ENCODE results near the gene HOXC6. TPM values are rescaled to one million over a fixed set of nuclear protein-coding genes. Genes with fewer than 3 reads are reported as not detected.

The HOXC6 gene
- polyA plus RNA-seq, 3 donors, result not detected

DNA sequence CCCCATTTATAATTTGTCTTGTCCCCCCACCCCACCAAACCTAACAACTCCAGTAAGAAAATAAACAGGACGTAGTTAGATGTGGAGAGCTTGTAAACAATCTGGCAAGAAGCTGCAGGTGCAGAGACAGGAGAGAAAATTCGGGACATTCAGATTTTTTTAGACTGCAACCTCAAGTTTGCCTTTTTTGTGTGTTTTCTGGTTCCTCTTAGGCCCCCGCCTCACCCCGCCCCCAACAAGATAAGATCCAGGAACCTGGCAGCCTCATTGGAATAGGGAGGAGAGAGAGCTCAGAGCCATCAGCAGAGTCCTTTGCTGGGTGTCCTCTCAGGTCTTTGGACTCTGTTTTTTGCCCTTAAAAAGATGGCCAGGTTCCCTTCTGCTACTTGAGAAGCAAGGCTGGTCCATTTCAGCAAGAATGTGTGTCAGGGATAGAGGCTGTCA is 40.4 kb upstream of the HOXC6 start:
- Mint-ChIP-seq H3K4me1 (peaks cover 42% of the 10 kb centered on the region), H3K9me3 (peaks cover 16 to 77% (median 50%) of the 10 kb centered on the region in 7 donors), H3K36me3 (peaks cover 6 to 34% of the 10 kb centered on the region in 2 donors), H3K4me3 (peak overlapping the region in 1 of 2 donors; percentile 80), H3K27ac (no peak overlapping the region), H3K27me3 (ENCODE audit: low read depth in 3 of 3) (peaks cover 98 to 100% (median 100%) of the 10 kb centered on the region in 3 donors)
- Histone ChIP-seq H3K27me3 (ENCODE audit: control insufficient read depth in 2 of 2, insufficient read depth in 2 of 2, low read length in 2 of 2) (peaks cover 91 to 100% of the 10 kb centered on the region in 2 donors), H4K20me1 (ENCODE audit: insufficient read depth, low read length) (no peaks in the 10 kb centered on the region), H3K4me1 (ENCODE audit: control insufficient read depth in 1 of 2, insufficient read depth in 2 of 2, low read length in 2 of 2) (peaks cover 30 to 35% of the 10 kb centered on the region in 2 donors), H3K27ac (ENCODE audit: low read depth in 1 of 2, low read length in 2 of 2) (no peak overlapping the region), H3K9ac (ENCODE audit: insufficient read depth, low read length, poor library complexity, severe bottlenecking) (no peak overlapping the region), H3K4me3 (replicated peaks in 1 of 3; ENCODE audit: low read depth in 2 of 3, low read length in 3 of 3) (no peak overlapping the region), H3K4me2 (replicated peaks; ENCODE audit: extremely low read depth, low read length, poor library complexity, severe bottlenecking) (no peak overlapping the region), H3K36me3 (replicated peaks in 1 of 2; ENCODE audit: control insufficient read depth in 1 of 2, insufficient read depth in 2 of 2, low read length in 2 of 2) (no peaks in the 10 kb centered on the region), H3K9me3 (replicated peaks in 1 of 2; ENCODE audit: control insufficient read depth in 1 of 2, insufficient read depth in 1 of 2, low read length in 2 of 2) (peaks cover 36 to 83% of the 10 kb centered on the region in 2 donors), H2AFZ (ENCODE audit: insufficient read depth, low read depth, low read length, poor library complexity, severe bottlenecking) (no peak overlapping the region), H3K79me2 (ENCODE audit: insufficient read depth, low read length) (no peaks in the 10 kb centered on the region)
- TF ChIP-seq, protein P1, sequence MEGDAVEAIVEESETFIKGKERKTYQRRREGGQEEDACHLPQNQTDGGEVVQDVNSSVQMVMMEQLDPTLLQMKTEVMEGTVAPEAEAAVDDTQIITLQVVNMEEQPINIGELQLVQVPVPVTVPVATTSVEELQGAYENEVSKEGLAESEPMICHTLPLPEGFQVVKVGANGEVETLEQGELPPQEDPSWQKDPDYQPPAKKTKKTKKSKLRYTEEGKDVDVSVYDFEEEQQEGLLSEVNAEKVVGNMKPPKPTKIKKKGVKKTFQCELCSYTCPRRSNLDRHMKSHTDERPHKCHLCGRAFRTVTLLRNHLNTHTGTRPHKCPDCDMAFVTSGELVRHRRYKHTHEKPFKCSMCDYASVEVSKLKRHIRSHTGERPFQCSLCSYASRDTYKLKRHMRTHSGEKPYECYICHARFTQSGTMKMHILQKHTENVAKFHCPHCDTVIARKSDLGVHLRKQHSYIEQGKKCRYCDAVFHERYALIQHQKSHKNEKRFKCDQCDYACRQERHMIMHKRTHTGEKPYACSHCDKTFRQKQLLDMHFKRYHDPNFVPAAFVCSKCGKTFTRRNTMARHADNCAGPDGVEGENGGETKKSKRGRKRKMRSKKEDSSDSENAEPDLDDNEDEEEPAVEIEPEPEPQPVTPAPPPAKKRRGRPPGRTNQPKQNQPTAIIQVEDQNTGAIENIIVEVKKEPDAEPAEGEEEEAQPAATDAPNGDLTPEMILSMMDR (IDR thresholded peaks at IDR 0.05), result no peak
- intact Hi-C loops (cut with micrococcal nuclease), result loop anchor here in 1 of 2 donors (10.0 kb wide), 1 partner anchor 293 kb away; no protein-coding TSS in a partner anchor
- DNase-seq, result no peak
- WGBS (ENCODE audit: insufficient coverage), result no CpG with 5 or more reads among the region's 4 CpGs

DNA sequence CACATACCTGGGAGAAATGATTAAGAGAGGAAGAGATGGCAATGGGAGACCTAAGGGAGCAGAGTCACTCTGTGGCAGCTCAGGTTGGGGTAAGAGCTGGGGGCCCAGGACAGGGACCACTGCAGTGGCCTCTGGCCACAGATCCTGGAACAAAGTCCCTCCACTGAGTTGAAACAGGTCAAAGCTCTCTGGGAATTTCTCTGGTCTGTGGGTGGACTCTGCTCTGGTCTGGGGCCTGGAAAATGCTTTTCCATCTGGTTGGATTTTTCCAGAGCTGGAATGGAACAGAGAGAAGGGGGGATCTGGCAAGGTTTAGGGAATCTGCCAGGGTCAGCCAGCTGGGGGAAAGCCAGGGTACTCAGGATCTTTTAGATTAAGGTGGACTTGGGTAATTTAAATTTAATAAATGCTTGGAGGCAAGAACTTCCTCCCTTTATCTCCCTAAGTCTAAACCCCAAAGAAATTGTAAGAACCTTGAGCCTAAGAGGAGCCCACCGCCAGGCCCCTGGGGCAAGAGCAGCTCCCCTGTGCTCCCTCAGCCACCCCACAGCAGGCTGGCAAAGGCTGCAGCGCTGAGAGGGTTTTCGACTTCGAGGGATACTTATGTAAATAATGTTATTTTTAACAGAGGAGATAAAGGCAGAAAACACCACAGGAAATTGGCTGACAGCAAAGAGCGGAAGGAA is 39.6 kb upstream of the HOXC6 start:
- Histone ChIP-seq H3K27me3 (ENCODE audit: control insufficient read depth in 2 of 2, insufficient read depth in 2 of 2, low read length in 2 of 2) (peaks cover 91 to 100% of the 10 kb centered on the region in 2 donors), H3K79me2 (ENCODE audit: insufficient read depth, low read length) (no peaks in the 10 kb centered on the region), H3K4me1 (ENCODE audit: control insufficient read depth in 1 of 2, insufficient read depth in 2 of 2, low read length in 2 of 2) (peaks cover 23 to 26% of the 10 kb centered on the region in 2 donors), H2AFZ (ENCODE audit: insufficient read depth, low read depth, low read length, poor library complexity, severe bottlenecking) (no peak overlapping the region), H3K9ac (ENCODE audit: insufficient read depth, low read length, poor library complexity, severe bottlenecking) (no peak overlapping the region), H3K4me2 (replicated peaks; ENCODE audit: extremely low read depth, low read length, poor library complexity, severe bottlenecking) (no peak overlapping the region), H3K4me3 (replicated peaks in 1 of 3; ENCODE audit: low read depth in 2 of 3, low read length in 3 of 3) (no peak overlapping the region), H3K27ac (ENCODE audit: low read depth in 1 of 2, low read length in 2 of 2) (no peak overlapping the region), H3K36me3 (replicated peaks in 1 of 2; ENCODE audit: control insufficient read depth in 1 of 2, insufficient read depth in 2 of 2, low read length in 2 of 2) (no peaks in the 10 kb centered on the region), H4K20me1 (ENCODE audit: insufficient read depth, low read length) (no peaks in the 10 kb centered on the region), H3K9me3 (replicated peaks in 1 of 2; ENCODE audit: control insufficient read depth in 1 of 2, insufficient read depth in 1 of 2, low read length in 2 of 2) (peaks cover 28 to 81% of the 10 kb centered on the region in 2 donors)
- Mint-ChIP-seq H3K4me3 (peak overlapping the region in 1 of 2 donors; percentile 80), H3K9me3 (peaks cover 10 to 68% (median 48%) of the 10 kb centered on the region in 7 donors), H3K27me3 (ENCODE audit: low read depth in 3 of 3) (peaks cover 97 to 100% (median 100%) of the 10 kb centered on the region in 3 donors), H3K27ac (no peak overlapping the region), H3K36me3 (peaks cover 2 to 26% of the 10 kb centered on the region in 2 donors), H3K4me1 (peaks cover 36% of the 10 kb centered on the region)
- intact Hi-C loops (cut with micrococcal nuclease), result loop anchor here in 1 of 2 donors (10.0 kb wide), 1 partner anchor 294 kb away; no protein-coding TSS in a partner anchor
- TF ChIP-seq, protein P1 (IDR thresholded peaks at IDR 0.05), result no peak
- 0% methylated on average over 1 of the region's 5 CpGs for WGBS (ENCODE audit: insufficient coverage)
- no peak for DNase-seq

Measured in CD14-positive monocyte (primary cell).